Mucosa of stomach (tissue), 1 donor: ENCODE results near the gene PTPN14.

Source experiments
- H3K27me3 ChIP-seq: one replicate; pipeline ENCODE4 v1.7.0; 2013; ENCODE audit warnings: mild to moderate bottlenecking, low read length; ENCODE audit not compliant: control insufficient read depth, insufficient read depth
- H3K36me3 ChIP-seq: one replicate; pipeline ENCODE4 v1.7.0; 2013; ENCODE audit warnings: low read length; ENCODE audit not compliant: control insufficient read depth, insufficient read depth
- H3K4me1 ChIP-seq: one replicate; pipeline ENCODE4 v1.7.0; 2013; ENCODE audit warnings: mild to moderate bottlenecking, low read length; ENCODE audit not compliant: control insufficient read depth, insufficient read depth
- H3K4me3 ChIP-seq: one replicate; pipeline ENCODE4 v1.7.0; 2013; ENCODE audit warnings: low read length
- H3K9ac ChIP-seq: one replicate; pipeline ENCODE4 v1.7.0; 2013; ENCODE audit warnings: mild to moderate bottlenecking, low read length, moderate library complexity
- H3K9me3 ChIP-seq: one replicate; pipeline ENCODE4 v1.7.0; 2013; ENCODE audit warnings: mild to moderate bottlenecking, low read length, moderate library complexity; ENCODE audit not compliant: control insufficient read depth
- donor health status: Pancreatic carcinoma.

PTPN14 gene

DNA sequence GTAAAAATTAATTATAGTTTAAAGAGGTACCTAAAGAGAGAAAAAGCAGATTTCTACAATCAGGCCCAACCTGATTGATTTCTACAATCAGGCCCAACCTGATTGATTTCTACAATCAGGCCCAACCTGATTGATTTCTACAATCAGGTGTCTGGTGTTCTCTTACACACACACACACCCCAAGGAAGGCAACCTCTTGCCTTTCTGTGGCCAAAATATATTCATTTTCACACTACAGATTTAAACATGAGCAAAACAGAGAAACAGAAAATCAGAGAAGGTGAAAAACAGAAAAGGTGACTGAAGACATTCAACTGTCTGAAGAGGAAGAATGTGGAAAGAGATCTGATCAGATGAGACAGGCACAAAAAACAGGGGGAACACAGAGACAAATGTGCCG, 166.0 kb downstream of the PTPN14 start:
- no peaks in the 10 kb centered on the region for H3K27me3 ChIP-seq
- no peaks in the 10 kb centered on the region for H3K4me1 ChIP-seq
- H3K9ac ChIP-seq: no peak overlapping the region
- no peak overlapping the region for H3K4me3 ChIP-seq
- H3K9me3 ChIP-seq: no peaks in the 10 kb centered on the region
- H3K36me3 ChIP-seq: peaks cover 10% of the 10 kb centered on the region

DNA sequence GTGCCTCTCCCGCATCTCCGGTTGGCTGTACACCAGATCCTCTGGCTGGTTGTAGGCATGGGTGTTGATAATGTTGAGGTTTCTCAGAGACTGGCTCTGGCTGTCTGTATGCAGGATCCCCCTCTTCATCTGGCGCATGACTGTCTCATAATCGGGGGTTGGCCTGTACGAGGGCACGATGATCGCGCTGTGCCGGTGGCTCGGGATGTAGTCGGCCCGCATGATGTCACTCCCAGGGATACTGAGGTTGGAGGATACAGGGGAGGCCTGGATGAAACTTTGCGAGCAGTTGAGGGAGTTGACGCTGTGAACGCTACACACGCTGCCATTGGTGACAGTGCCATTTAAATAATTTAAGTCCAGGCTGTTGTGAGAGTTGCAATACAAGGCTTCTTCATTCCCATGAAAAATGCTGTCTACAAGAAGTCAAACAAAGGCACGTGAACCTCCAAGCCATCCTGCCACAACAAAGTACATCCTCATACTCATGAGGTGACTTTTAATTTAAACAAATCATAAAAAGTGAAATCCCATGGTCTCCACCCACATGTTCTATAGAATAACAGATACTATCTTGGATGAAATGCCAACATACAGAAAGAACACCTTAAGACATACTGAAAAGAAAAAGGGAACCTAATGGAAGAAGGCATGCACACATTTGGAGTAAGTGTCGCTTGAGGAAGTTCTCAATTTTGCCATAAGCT, 166.9 kb downstream of the PTPN14 start:
- no peaks in the 10 kb centered on the region for H3K9me3 ChIP-seq
- H3K9ac ChIP-seq: no peak overlapping the region
- H3K27me3 ChIP-seq: no peaks in the 10 kb centered on the region
- H3K36me3 ChIP-seq: peaks cover 9% of the 10 kb centered on the region
- no peak overlapping the region for H3K4me3 ChIP-seq
- no peaks in the 10 kb centered on the region for H3K4me1 ChIP-seq

DNA sequence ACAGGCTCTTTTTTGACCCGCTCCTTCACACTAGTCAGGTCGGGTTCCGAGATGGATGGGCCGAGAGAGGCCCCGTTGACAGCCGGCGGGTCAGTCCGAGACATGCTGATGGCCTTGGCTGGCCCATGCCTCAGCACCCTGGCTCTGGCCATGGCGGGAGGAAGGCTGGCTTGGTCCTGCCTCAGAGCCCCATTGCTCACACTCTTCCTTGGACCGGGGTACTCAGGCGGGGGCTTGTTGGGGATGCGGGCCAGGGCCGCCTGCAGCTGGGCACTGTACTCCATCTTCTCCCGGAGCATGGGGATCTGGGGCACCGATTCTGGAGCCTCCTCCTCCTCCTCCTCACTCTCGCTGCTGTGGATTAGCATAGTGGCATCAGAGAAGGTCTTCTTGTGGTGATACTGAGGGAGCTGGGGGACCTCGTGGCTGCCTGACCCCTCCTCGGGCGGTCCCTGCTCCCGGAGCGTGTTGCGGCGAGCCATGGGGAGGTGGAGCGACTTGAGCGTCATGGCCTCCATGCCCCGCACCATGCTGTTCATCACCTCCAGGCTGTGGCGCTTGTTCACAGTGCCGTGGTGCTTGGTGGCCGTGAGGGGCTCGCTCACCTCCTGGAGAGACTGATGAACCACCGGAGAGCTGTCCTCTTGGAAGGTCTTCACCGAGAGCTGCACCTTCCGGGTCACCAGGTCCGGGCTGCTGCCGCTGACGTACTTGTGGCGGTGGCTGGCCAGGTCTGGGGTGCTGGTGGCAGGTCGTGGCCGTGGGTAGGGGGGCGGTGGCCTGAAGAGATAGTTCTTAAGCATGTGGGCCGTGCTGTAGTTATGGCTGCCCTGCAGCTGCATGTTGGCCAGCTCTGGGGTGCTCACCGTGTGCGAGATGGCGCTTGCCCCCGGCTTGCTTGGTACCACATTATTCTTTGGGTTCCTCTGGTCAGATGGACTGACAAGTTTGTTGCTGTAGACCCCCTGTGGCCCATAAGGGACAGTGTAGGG, 167.7 kb downstream of the PTPN14 start:
- H3K4me3 ChIP-seq: no peak overlapping the region
- H3K4me1 ChIP-seq: no peaks in the 10 kb centered on the region
- no peak overlapping the region for H3K9ac ChIP-seq
- H3K36me3 ChIP-seq: peaks cover 9% of the 10 kb centered on the region
- no peaks in the 10 kb centered on the region for H3K9me3 ChIP-seq
- no peaks in the 10 kb centered on the region for H3K27me3 ChIP-seq

DNA sequence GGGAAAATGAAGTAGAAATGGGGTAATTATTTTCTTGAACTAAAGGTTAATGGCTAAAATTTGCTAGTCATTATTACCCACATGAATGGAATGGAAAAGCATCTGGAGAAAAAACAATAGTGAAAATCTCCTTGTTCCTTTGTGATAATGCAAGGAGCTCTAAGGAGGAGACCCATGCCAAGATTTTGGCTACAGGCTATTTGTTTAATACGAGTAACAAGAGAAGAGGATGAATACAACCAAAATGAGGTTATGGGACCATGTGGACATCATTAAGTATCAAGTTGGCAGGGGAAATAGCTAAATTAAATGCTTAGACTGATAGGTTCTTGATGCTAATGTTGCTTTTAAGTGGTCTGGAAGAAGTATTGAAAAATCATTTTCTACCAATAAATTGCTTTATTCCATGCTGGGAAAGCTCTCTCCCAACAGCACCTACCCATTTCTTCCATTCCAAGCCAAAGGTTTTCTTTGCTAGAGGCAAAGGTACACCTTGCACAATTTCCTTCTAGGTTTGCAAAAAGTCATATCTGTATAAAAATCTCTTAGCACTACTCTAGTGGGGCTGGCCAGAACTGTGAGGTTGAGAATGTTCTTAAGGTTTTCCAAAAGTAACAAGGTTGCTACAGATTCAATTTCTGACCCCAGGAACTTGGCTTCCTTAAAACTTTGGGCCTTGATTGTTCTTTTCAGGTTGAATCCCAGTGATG, 170.3 kb downstream of the PTPN14 start:
- Histone ChIP-seq H3K4me1 (no peaks in the 10 kb centered on the region), H3K9ac (no peak overlapping the region), H3K4me3 (no peak overlapping the region), H3K36me3 (peaks cover 9% of the 10 kb centered on the region), H3K27me3 (no peaks in the 10 kb centered on the region), H3K9me3 (no peaks in the 10 kb centered on the region)

DNA sequence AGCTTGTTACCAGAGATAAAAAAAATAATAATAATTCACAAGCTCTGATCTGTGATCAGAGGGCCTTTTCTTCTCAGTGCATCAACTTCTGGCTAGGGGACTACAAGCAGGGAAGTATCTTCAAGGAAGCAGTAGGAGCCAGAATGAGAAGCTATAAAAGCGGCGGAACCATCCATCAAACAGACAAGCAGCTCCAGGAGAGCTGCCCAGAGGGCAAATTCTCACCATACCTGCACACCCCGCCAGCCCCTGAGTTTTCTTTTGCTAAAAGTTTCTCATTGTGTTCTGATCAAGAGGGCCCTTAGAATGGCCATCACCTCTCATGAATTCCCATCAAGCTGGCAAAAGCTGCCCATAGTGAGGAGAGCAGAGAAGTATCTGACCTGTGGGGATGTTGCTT, 171.0 kb downstream of the PTPN14 start:
- Histone ChIP-seq H3K4me3 (no peak overlapping the region), H3K9ac (no peak overlapping the region), H3K27me3 (no peaks in the 10 kb centered on the region), H3K36me3 (peaks cover 9% of the 10 kb centered on the region), H3K9me3 (no peaks in the 10 kb centered on the region), H3K4me1 (no peaks in the 10 kb centered on the region)

DNA sequence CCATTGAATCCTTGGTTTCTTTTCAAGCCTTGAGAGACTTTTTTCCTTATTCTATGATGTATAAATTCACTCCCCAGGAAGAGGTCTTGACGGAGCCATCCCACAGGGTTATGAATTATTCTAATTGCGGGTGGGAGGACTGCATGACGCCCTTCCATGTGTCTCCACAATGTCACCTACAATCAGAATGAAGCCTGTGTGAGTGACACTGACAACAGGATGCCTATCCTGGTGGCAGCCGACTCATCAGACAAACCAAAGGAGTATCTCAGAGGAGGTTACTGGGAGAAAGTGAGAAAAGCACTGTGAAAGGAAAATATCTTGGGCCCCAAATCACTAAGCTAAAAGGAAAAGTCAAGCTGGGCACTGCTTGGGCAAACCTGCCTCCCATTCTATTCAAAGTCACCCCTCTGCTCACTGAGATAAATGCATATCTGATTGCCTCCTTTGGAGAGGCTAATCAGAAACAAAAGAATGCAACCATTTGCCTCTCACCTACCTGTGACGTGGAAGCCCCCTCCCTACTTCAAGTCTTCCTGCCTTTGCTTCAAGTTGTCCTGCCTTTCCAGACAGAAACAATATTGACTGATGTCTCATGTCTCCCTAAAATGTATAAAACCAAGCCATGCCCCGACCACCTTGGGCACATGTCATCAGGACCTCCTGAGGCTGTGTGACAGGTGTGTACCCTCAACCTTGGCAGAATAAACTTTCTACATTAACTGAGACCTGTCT, 172.0 kb downstream of the PTPN14 start:
- peaks cover 9% of the 10 kb centered on the region for H3K36me3 ChIP-seq
- H3K9ac ChIP-seq: no peak overlapping the region
- no peaks in the 10 kb centered on the region for H3K27me3 ChIP-seq

DNA sequence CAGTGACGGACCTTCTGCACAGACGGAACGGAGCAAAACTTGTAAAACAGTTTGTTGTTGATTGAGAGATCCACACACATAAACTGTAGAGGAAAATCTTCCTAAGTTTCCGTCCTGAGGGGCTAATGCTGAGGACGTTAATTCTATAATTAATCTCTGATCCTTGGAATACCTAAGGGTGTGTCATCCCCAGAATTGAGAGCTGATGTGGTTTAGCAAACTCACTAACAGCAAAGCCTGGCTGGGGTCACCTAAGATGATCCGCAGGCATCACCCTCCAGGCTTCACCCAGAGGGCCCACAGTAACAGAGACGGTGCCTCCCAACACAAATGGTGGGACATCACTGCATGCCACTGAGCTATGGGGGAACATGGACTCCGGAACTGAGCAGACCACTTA, 172.9 kb downstream of the PTPN14 start:
- peaks cover 3% of the 10 kb centered on the region for H3K36me3 ChIP-seq
- no peak overlapping the region for H3K4me3 ChIP-seq
- H3K4me1 ChIP-seq: no peaks in the 10 kb centered on the region
- no peak overlapping the region for H3K9ac ChIP-seq
- H3K27me3 ChIP-seq: no peaks in the 10 kb centered on the region
- H3K9me3 ChIP-seq: no peaks in the 10 kb centered on the region

More for the DNA sequence above, 172.0 kb downstream of the PTPN14 start:
- no peaks in the 10 kb centered on the region for H3K4me1 ChIP-seq
- no peaks in the 10 kb centered on the region for H3K9me3 ChIP-seq
- H3K4me3 ChIP-seq: no peak overlapping the region

DNA sequence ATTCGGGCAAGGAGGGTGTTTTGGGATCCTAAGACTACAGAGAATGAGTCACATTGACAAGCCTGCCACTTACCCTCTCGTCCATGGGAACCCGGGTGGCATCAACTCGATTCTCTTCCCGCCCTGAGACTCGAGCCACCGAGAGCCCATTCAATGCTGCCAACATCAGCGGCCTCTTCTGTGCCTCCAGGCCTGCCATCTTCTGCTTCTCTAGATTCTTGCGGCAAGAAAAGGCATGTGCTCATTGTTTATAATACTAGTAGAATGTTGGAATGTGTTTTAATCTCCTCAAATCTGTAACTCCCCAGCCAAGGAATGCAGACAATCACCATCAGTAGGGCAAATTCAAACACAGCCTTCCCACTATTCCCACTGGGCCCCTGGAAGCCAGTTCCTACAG, 173.5 kb downstream of the PTPN14 start:
- H3K36me3 ChIP-seq: no peaks in the 10 kb centered on the region
- H3K9ac ChIP-seq: no peak overlapping the region
- H3K27me3 ChIP-seq: no peaks in the 10 kb centered on the region
- no peaks in the 10 kb centered on the region for H3K9me3 ChIP-seq
- no peak overlapping the region for H3K4me3 ChIP-seq
- H3K4me1 ChIP-seq: no peaks in the 10 kb centered on the region

DNA sequence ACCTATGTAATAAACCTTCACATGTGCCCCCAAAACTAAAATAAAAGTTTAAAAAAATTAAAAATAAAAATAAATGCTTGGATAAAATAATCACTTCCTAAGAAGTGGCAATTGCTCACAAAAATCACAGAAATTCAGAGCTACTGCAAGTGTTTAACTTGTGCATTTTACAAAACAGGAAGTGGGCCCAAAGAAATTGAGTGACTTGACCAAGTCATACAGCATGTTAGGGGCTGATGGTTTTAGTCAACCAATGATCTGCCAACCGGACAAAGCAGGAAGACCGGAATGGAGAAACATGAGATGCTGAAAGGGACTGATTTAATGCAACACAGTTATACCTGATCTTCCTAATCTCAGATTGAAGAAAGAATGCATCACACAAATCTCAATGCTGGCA, 173.9 kb downstream of the PTPN14 start:
- no peaks in the 10 kb centered on the region for H3K27me3 ChIP-seq
- H3K36me3 ChIP-seq: no peaks in the 10 kb centered on the region

DNA sequence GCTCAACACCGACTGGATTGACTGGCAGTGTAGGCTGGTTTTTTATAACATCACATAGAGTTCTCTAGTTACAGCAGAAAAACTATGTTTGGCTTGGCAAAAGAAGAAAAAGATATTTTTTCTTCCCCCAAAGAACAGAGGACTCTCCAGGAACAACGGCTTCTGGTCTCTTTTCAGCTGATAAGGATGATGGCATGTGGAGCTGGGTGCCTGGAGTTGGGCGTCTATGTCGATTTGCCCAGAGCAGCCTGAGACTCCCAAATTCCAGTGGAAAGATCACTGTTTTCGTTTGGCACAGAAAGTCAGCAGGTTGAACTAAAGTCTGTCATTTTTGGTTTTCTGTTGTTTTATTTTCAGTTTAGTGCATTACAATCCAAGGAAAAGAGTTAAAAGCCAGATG, 179.3 kb downstream of the PTPN14 start:
- H3K4me1 ChIP-seq: no peaks in the 10 kb centered on the region
- H3K36me3 ChIP-seq: no peaks in the 10 kb centered on the region
- H3K27me3 ChIP-seq: no peaks in the 10 kb centered on the region
- no peak overlapping the region for H3K9ac ChIP-seq
- H3K9me3 ChIP-seq: no peaks in the 10 kb centered on the region
- no peak overlapping the region for H3K4me3 ChIP-seq

More for the DNA sequence above, 173.9 kb downstream of the PTPN14 start:
- H3K9me3 ChIP-seq: no peaks in the 10 kb centered on the region
- no peaks in the 10 kb centered on the region for H3K4me1 ChIP-seq
- H3K9ac ChIP-seq: no peak overlapping the region
- no peak overlapping the region for H3K4me3 ChIP-seq

DNA sequence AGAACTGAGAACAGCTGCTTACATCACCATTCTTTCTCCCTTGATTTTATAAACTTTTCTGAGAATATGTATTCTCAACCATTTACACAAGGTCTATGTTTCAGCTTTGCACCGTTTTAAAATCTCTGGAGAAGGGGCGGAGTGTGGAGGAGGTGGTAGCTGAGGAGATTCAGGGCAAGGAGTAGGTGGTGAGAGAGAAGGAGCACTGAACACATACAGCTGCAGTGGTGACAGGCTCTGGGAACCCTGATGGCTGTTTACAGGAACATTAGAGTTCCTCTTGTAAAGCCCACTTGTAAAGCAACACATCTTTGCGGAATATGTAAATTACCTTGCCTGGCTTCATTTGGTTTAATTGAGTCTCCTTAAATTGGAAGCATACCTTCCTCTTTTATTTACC, 180.8 kb downstream of the PTPN14 start:
- Histone ChIP-seq H3K4me1 (no peaks in the 10 kb centered on the region), H3K4me3 (no peak overlapping the region), H3K36me3 (no peaks in the 10 kb centered on the region), H3K9ac (no peak overlapping the region), H3K27me3 (no peaks in the 10 kb centered on the region), H3K9me3 (no peaks in the 10 kb centered on the region)
